ENCODE results near the gene MMP11. TPM values are rescaled to one million over a fixed set of nuclear protein-coding genes. Genes with fewer than 3 reads are reported as not detected.
A peak's percentile ranks its signal among the peaks of the same experiment; 100 is the strongest.

MMP11 gene
- total and polyA plus RNA-seq, 4 donors, result 0.33 to 33.7 (median 0.61) TPM

- 97% methylated on average over 8 of the region's 8 CpGs for WGBS
- no peak overlapping the region for H3K9ac ChIP-seq (ENCODE audit: low read depth in 1 of 2, low read length in 2 of 2)
- DNase-seq (ENCODE audit: low spot score), result no peak
- no peak overlapping the region for H3K4me3 ChIP-seq (ENCODE audit: low read depth in 1 of 3, low read length in 3 of 3)
- no peak overlapping the region for H3K27ac ChIP-seq (ENCODE audit: low read depth in 1 of 2, low read length in 2 of 2)
- no peak for TF ChIP-seq TAF1 (conservative IDR thresholded peaks at IDR 0.05)
- TF ChIP-seq HNF4G (IDR thresholded peaks at IDR 0.05), result no peak
- no peak for TF ChIP-seq YY1 (IDR thresholded peaks at IDR 0.05)
- no peak for TF ChIP-seq ATF3 (IDR thresholded peaks at IDR 0.05)
- no peak for TF ChIP-seq MAX (IDR thresholded peaks at IDR 0.05)
- TF ChIP-seq RAD21 (IDR thresholded peaks at IDR 0.05), result no peak
- TF ChIP-seq CTCF (IDR thresholded peaks at IDR 0.05; ENCODE audit: low read depth, low read length, missing input control), result no peak
- TF ChIP-seq EGR1 (IDR thresholded peaks at IDR 0.05; ENCODE audit: low read depth in 2 of 2), result no peak
- TF ChIP-seq JUND (IDR thresholded peaks at IDR 0.05), result no peak
- TF ChIP-seq ZBTB33 (IDR thresholded peaks at IDR 0.05), result no peak
- TF ChIP-seq FOXA1 (IDR thresholded peaks at IDR 0.05), result no peak
- TF ChIP-seq HNF4A (conservative IDR thresholded peaks at IDR 0.05), result no peak
- TF ChIP-seq FOXA2 (IDR thresholded peaks at IDR 0.05), result no peak
- no peak for TF ChIP-seq GABPA (IDR thresholded peaks at IDR 0.05 in 1 of 2, conservative IDR thresholded peaks at IDR 0.05 in 1 of 2)
- TF ChIP-seq RXRA (IDR thresholded peaks at IDR 0.05), result no peak
- no peak for TF ChIP-seq SP1 (IDR thresholded peaks at IDR 0.05)
- H3K27me3 ChIP-seq (ENCODE audit: control insufficient read depth in 4 of 4, insufficient read depth in 4 of 4, low read length in 3 of 4), result no peaks in the 10 kb centered on the region
- peaks cover 3 to 12% (median 9%) of the 10 kb centered on the region in 4 donors for H3K4me1 ChIP-seq (ENCODE audit: control insufficient read depth in 4 of 4, insufficient read depth in 4 of 4, low read length in 3 of 4)
- peaks cover 9 to 56% (median 28%) of the 10 kb centered on the region in 4 donors for H3K36me3 ChIP-seq (ENCODE audit: control insufficient read depth in 4 of 4, insufficient read depth in 3 of 4, low read depth in 1 of 4, low read length in 3 of 4)
- H3K9me3 ChIP-seq (ENCODE audit: control insufficient read depth in 4 of 4, low read length in 3 of 4), result no peaks in the 10 kb centered on the region
Observed at GRCh38 chr22:23801886-23802377, 29.3 kb downstream of the MMP11 start.

- Histone ChIP-seq H3K4me3 (ENCODE audit: low read depth in 1 of 3, low read length in 3 of 3) (no peak overlapping the region), H3K36me3 (ENCODE audit: control insufficient read depth in 4 of 4, insufficient read depth in 3 of 4, low read depth in 1 of 4, low read length in 3 of 4) (peaks cover 9 to 53% (median 26%) of the 10 kb centered on the region in 4 donors)
- WGBS, result 76% methylated on average over 21 of the region's 21 CpGs
Observed at GRCh38 chr22:23803001-23803819, 30.6 kb downstream of the MMP11 start.

More at GRCh38 chr22:23803001-23803819, 30.6 kb downstream of the MMP11 start:
- Histone ChIP-seq H3K27me3 (ENCODE audit: control insufficient read depth in 4 of 4, insufficient read depth in 4 of 4, low read length in 3 of 4) (no peaks in the 10 kb centered on the region), H3K4me1 (ENCODE audit: control insufficient read depth in 4 of 4, insufficient read depth in 4 of 4, low read length in 3 of 4) (peaks cover 3 to 12% (median 9%) of the 10 kb centered on the region in 4 donors), H3K9me3 (ENCODE audit: control insufficient read depth in 4 of 4, low read length in 3 of 4) (no peaks in the 10 kb centered on the region), H3K9ac (ENCODE audit: low read depth in 1 of 2, low read length in 2 of 2) (no peak overlapping the region), H3K27ac (ENCODE audit: low read depth in 1 of 2, low read length in 2 of 2) (peak overlapping the region in 1 of 2 donors; percentile 25)
- TF ChIP-seq TAF1 (conservative IDR thresholded peaks at IDR 0.05) (no peak), RAD21 (IDR thresholded peaks at IDR 0.05) (no peak), REST (IDR thresholded peaks at IDR 0.05) (no peak), HNF4A (conservative IDR thresholded peaks at IDR 0.05) (peak; percentile 80 to 93), RXRA (IDR thresholded peaks at IDR 0.05) (peak in 1 of 2 donors; percentile 47), SP1 (IDR thresholded peaks at IDR 0.05) (peak; percentile 66), HNF4G (IDR thresholded peaks at IDR 0.05) (peak; percentile 77), GABPA (IDR thresholded peaks at IDR 0.05 in 1 of 2, conservative IDR thresholded peaks at IDR 0.05 in 1 of 2) (no peak), JUND (IDR thresholded peaks at IDR 0.05) (no peak)
- DNase-seq (ENCODE audit: low spot score), result no peak

Measured in liver (tissue), 9 donors.